Activated naive CD4-positive, alpha-beta T cell treated with anti-CD3 and anti-CD28 coated beads, Interleukin-2, amount 50 U/mL, for 72 hours (primary cell): ENCODE measurements around the gene ATAD1. TPM values are rescaled to one million over a fixed set of nuclear protein-coding genes. Genes with fewer than 3 reads are reported as not detected.

Experiments used
- ATAC-seq, 2 donors: fragments of 150-1000 bp; cut with Tn5 transposase; 2 replicates each; pipeline ENCODE4 v1.10.0; 2021; ENCODE audit warnings: mild to moderate bottlenecking in 2 of 2, moderate library complexity in 2 of 2
- DNase-seq, 2 donors: peaks; one replicate each; pipeline ENCODE4 v3.0.0; 2021 to 2022; ENCODE audit warnings: low spot score in 2 of 2
- H3K27ac Mint-ChIP-seq, 2 donors: one replicate each; pipeline ENCODE4 v1.8.0; 2022; ENCODE audit warnings: mild to moderate bottlenecking in 2 of 2, mixed read lengths in 2 of 2
- H3K36me3 Mint-ChIP-seq, 2 donors: one replicate each; pipeline ENCODE4 v1.8.0; 2022; ENCODE audit warnings: mixed read lengths in 2 of 2
- H3K9me3 Mint-ChIP-seq, 2 donors: one replicate each; pipeline ENCODE4 v1.8.0; 2022; ENCODE audit warnings: mixed read lengths in 2 of 2
- total RNA-seq, 2 donors: library from RNA; stranded (reverse); gene quantifications; one replicate each; pipeline ENCODE4 v1.2.3, GENCODE V29; 2022

Gene ATAD1
- total RNA-seq, 2 donors from 2014 or later, result 35.0 to 51.6 TPM

GRCh38 chr10:87782721-87783120 lies 35.3 kb downstream of the ATAD1 start:
- Mint-ChIP-seq H3K27ac (no peak overlapping the region), H3K9me3 (no peaks in the 10 kb centered on the region), H3K36me3 (peaks cover 0 to 26% of the 10 kb centered on the region in 2 donors)
- DNase-seq (no peak), ATAC-seq (no peak)

GRCh38 chr10:87781545-87781944 lies 36.5 kb downstream of the ATAD1 start:
- Mint-ChIP-seq H3K27ac (peak overlapping the region in 1 of 2 donors; percentile 22), H3K9me3 (no peaks in the 10 kb centered on the region), H3K36me3 (peaks cover 0 to 26% of the 10 kb centered on the region in 2 donors)
- DNase-seq (no peak), ATAC-seq (no peak)

- DNase-seq (no peak), ATAC-seq (no peak)
- no peaks in the 10 kb centered on the region for H3K9me3 Mint-ChIP-seq
- H3K27ac Mint-ChIP-seq, result no peak overlapping the region
- peaks cover 0 to 8% of the 10 kb centered on the region in 2 donors for H3K36me3 Mint-ChIP-seq
Observed at GRCh38 chr10:87776328-87776727, 41.7 kb downstream of the ATAD1 start.

- Mint-ChIP-seq H3K9me3 (no peaks in the 10 kb centered on the region), H3K36me3 (peaks cover 0 to 2% of the 10 kb centered on the region in 2 donors), H3K27ac (peak overlapping the region in 1 of 2 donors; percentile 12)
- DNase-seq, result no peak
- peak; percentile 20 to 55 for ATAC-seq
Observed at GRCh38 chr10:87775766-87776165, 42.3 kb downstream of the ATAD1 start.

GRCh38 chr10:87771871-87772500 lies 46.0 kb downstream of the ATAD1 start:
- Mint-ChIP-seq H3K36me3 (peaks cover 0 to 5% of the 10 kb centered on the region in 2 donors), H3K27ac (no peak overlapping the region), H3K9me3 (no peaks in the 10 kb centered on the region)
- ATAC-seq (peak in 1 of 2 donors; percentile 26), DNase-seq (no peak)

- ATAC-seq, result no peak
- no peak for DNase-seq
- no peaks in the 10 kb centered on the region for H3K9me3 Mint-ChIP-seq
- H3K27ac Mint-ChIP-seq, result no peak overlapping the region
- peaks cover 0 to 32% of the 10 kb centered on the region in 2 donors for H3K36me3 Mint-ChIP-seq
Observed at GRCh38 chr10:87767253-87767652, 50.8 kb downstream of the ATAD1 start.

GRCh38 chr10:87765666-87766376 lies 52.2 kb downstream of the ATAD1 start:
- H3K36me3 Mint-ChIP-seq, result peaks cover 0 to 32% of the 10 kb centered on the region in 2 donors
- DNase-seq (no peak), ATAC-seq (no peak)
- H3K27ac Mint-ChIP-seq, result no peak overlapping the region
- H3K9me3 Mint-ChIP-seq, result no peaks in the 10 kb centered on the region

- no peak overlapping the region for H3K27ac Mint-ChIP-seq
- no peaks in the 10 kb centered on the region for H3K9me3 Mint-ChIP-seq
- ATAC-seq (no peak), DNase-seq (no peak)
- peaks cover 0 to 43% of the 10 kb centered on the region in 2 donors for H3K36me3 Mint-ChIP-seq
Observed at GRCh38 chr10:87764072-87764934, 53.7 kb downstream of the ATAD1 start.

- H3K27ac Mint-ChIP-seq, result peak overlapping the region; percentile 39 to 50
- DNase-seq (no peak), ATAC-seq (peak in 1 of 2 donors; percentile 26)
- H3K36me3 Mint-ChIP-seq, result peaks cover 0 to 48% of the 10 kb centered on the region in 2 donors
- no peaks in the 10 kb centered on the region for H3K9me3 Mint-ChIP-seq
Observed at GRCh38 chr10:87763086-87763861, 54.8 kb downstream of the ATAD1 start.

GRCh38 chr10:87761892-87762291 lies 56.1 kb downstream of the ATAD1 start:
- ATAC-seq (peak; percentile 98 to 99), DNase-seq (peak; percentile 52 to 63)
- no peaks in the 10 kb centered on the region for H3K9me3 Mint-ChIP-seq

GRCh38 chr10:87761153-87761552 lies 56.9 kb downstream of the ATAD1 start:
- H3K27ac Mint-ChIP-seq, result peak overlapping the region; percentile 72 to 79
- H3K9me3 Mint-ChIP-seq, result no peaks in the 10 kb centered on the region
- peaks cover 0 to 40% of the 10 kb centered on the region in 2 donors for H3K36me3 Mint-ChIP-seq
- DNase-seq (no peak), ATAC-seq (no peak)

More at GRCh38 chr10:87761892-87762291, 56.1 kb downstream of the ATAD1 start:
- H3K36me3 Mint-ChIP-seq, result peaks cover 0 to 43% of the 10 kb centered on the region in 2 donors
- peak overlapping the region; percentile 72 to 79 for H3K27ac Mint-ChIP-seq

GRCh38 chr10:87760195-87760905 lies 57.7 kb downstream of the ATAD1 start:
- DNase-seq, result no peak
- Mint-ChIP-seq H3K36me3 (peaks cover 0 to 40% of the 10 kb centered on the region in 2 donors), H3K27ac (no peak overlapping the region), H3K9me3 (no peaks in the 10 kb centered on the region)
- no peak for ATAC-seq

- Mint-ChIP-seq H3K9me3 (no peaks in the 10 kb centered on the region), H3K36me3 (peaks cover 2 to 36% of the 10 kb centered on the region in 2 donors), H3K27ac (no peak overlapping the region)
- DNase-seq (no peak), ATAC-seq (no peak)
Observed at GRCh38 chr10:87759551-87759950, 58.5 kb downstream of the ATAD1 start.

GRCh38 chr10:87757685-87758084 lies 60.3 kb downstream of the ATAD1 start:
- Mint-ChIP-seq H3K27ac (no peak overlapping the region), H3K9me3 (no peaks in the 10 kb centered on the region), H3K36me3 (peaks cover 5 to 37% of the 10 kb centered on the region in 2 donors)
- DNase-seq (no peak), ATAC-seq (no peak)

- DNase-seq (no peak), ATAC-seq (peak; percentile 69 to 73)
- peak overlapping the region; percentile 41 to 75 for H3K27ac Mint-ChIP-seq
- H3K36me3 Mint-ChIP-seq, result peaks cover 5 to 29% of the 10 kb centered on the region in 2 donors
- H3K9me3 Mint-ChIP-seq, result no peaks in the 10 kb centered on the region
Observed at GRCh38 chr10:87753995-87754866, 63.8 kb downstream of the ATAD1 start.
